ENCODE measurements around the gene UGT1A4. TPM values are rescaled to one million over a fixed set of nuclear protein-coding genes. Genes with fewer than 3 reads are reported as not detected.
"Not testable (repeated sequence)": the region's sequence is repeated elsewhere in the genome, so short reads cannot be mapped to it uniquely, and the experiment has no call there.

Gene UGT1A4
- total RNA-seq, 1 experiment from 2014 or later: not detected

- Histone ChIP-seq H3T11ph (ENCODE audit: low read length) (no peak within 1 kb of the TSS), H3K9ac (ENCODE audit: extremely low read depth, insufficient read length, low read length) (no peak within 1 kb of the TSS), H2AK5ac (ENCODE audit: insufficient read length, low read length) (no peak within 1 kb of the TSS), H3K27me3 (ENCODE audit: insufficient read depth, low read length) (no peaks in the 10 kb centered on the region), H4K5ac (ENCODE audit: insufficient read length, low read depth, low read length) (no peak within 1 kb of the TSS), H3K23me2 (ENCODE audit: insufficient read length, low read depth, low read length, poor library complexity, severe bottlenecking) (no peaks in the 10 kb centered on the region), H3K79me2 (ENCODE audit: insufficient read depth, low read length) (no peaks in the 10 kb centered on the region), H2BK120ac (ENCODE audit: low read depth, low read length, poor library complexity, severe bottlenecking) (no peak within 1 kb of the TSS), H3K56ac (ENCODE audit: insufficient read length, low read depth, low read length) (no peak within 1 kb of the TSS), H2BK20ac (ENCODE audit: low read depth, low read length, poor library complexity, severe bottlenecking) (no peak within 1 kb of the TSS), H3K4ac (ENCODE audit: low read depth, low read length) (no peak within 1 kb of the TSS), H2BK12ac (ENCODE audit: insufficient read length, low read depth, low read length) (no peak within 1 kb of the TSS), H4K20me1 (ENCODE audit: control insufficient read depth, insufficient read depth, insufficient read length) (no peaks in the 10 kb centered on the region), H3K9me3 (ENCODE audit: control insufficient read depth, low read depth, low read length) (no peaks in the 10 kb centered on the region), H2AFZ (ENCODE audit: low read length) (no peak within 1 kb of the TSS), H3K79me1 (ENCODE audit: insufficient read depth, low read depth, low read length, poor library complexity, severe bottlenecking) (no peaks in the 10 kb centered on the region), H3K4me1 (ENCODE audit: insufficient read depth, low read length) (no peaks in the 10 kb centered on the region), H2BK15ac (ENCODE audit: low read depth, low read length) (no peak within 1 kb of the TSS), H4K8ac (replicated peaks; ENCODE audit: insufficient read length, low read depth, low read length) (no peak within 1 kb of the TSS), H3K18ac (ENCODE audit: insufficient read length, low read depth, low read length) (no peak within 1 kb of the TSS), H4K91ac (ENCODE audit: insufficient read length, low read depth, low read length) (no peak within 1 kb of the TSS), H3K14ac (ENCODE audit: insufficient read depth, low read length) (no peak within 1 kb of the TSS), H3K23ac (ENCODE audit: insufficient read length, low read depth, low read length) (no peak within 1 kb of the TSS), H3K27ac (ENCODE audit: insufficient read length, low read depth, low read length) (no peak within 1 kb of the TSS), H3K4me2 (ENCODE audit: insufficient read depth, insufficient read length, low read length) (no peak within 1 kb of the TSS), H2BK5ac (ENCODE audit: insufficient read length, low read length) (no peak within 1 kb of the TSS)
- H3K27ac Mint-ChIP-seq: no peak within 1 kb of the TSS
- no peak for TF ChIP-seq CTCF (conservative IDR thresholded peaks at IDR 0.05)
- no peak within 1 kb of the TSS for H3K4me3 Mint-ChIP-seq
- DNase-seq: no peak
- H3K36me3 Mint-ChIP-seq (ENCODE audit: insufficient read depth in 1 of 3, low read depth in 3 of 3): peaks cover 0 to 2% (median 0%) of the 10 kb centered on the region in 3 experiments; a peak in 3 of 7 replicates
- peaks cover 31% of the 10 kb centered on the region for H3K27me3 Mint-ChIP-seq (ENCODE audit: low read depth)
- no CpG with 5 or more reads among the region's 8 CpGs for WGBS (ENCODE audit: extremely low coverage, insufficient read length, low lambda C conversion rate)
- H3K4me1 Mint-ChIP-seq: no peaks in the 10 kb centered on the region
- H3K9me3 Mint-ChIP-seq: peaks cover 15 to 40% of the 10 kb centered on the region in 2 experiments
Measured at GRCh38 chr2:233728723-233729301, 10.3 kb downstream of the UGT1A4 start, which contains the start of gene UGT1A3. Gene UGT1A3 (plus strand): TSS chr2:233729042. CDS start chr2:233729127, 85 bp downstream.

- not testable (repeated sequence) for DNase-seq; H3K56ac ChIP-seq (ENCODE audit: insufficient read length, low read depth, low read length); H2BK20ac ChIP-seq (ENCODE audit: low read depth, low read length, poor library complexity, severe bottlenecking); H3K9ac ChIP-seq (ENCODE audit: extremely low read depth, insufficient read length, low read length); H3K4me3 Mint-ChIP-seq; H3K14ac ChIP-seq (ENCODE audit: insufficient read depth, low read length); H3K4ac ChIP-seq (ENCODE audit: low read depth, low read length); H3K79me1 ChIP-seq (ENCODE audit: insufficient read depth, low read depth, low read length, poor library complexity, severe bottlenecking); H3K27ac ChIP-seq (ENCODE audit: insufficient read length, low read depth, low read length); H3K27me3 ChIP-seq (ENCODE audit: insufficient read depth, low read length); H3K4me1 ChIP-seq (ENCODE audit: insufficient read depth, low read length); H3K23ac ChIP-seq (ENCODE audit: insufficient read length, low read depth, low read length); H3K27me3 Mint-ChIP-seq (ENCODE audit: low read depth); H2AK5ac ChIP-seq (ENCODE audit: insufficient read length, low read length); H2AFZ ChIP-seq (ENCODE audit: low read length); H4K20me1 ChIP-seq (ENCODE audit: control insufficient read depth, insufficient read depth, insufficient read length); H3K27ac Mint-ChIP-seq; H4K91ac ChIP-seq (ENCODE audit: insufficient read length, low read depth, low read length); H3K79me2 ChIP-seq (ENCODE audit: insufficient read depth, low read length); H3K36me3 Mint-ChIP-seq (ENCODE audit: insufficient read depth in 1 of 3, low read depth in 3 of 3); H2BK5ac ChIP-seq (ENCODE audit: insufficient read length, low read length); H3K9me3 ChIP-seq (ENCODE audit: control insufficient read depth, low read depth, low read length); H3K23me2 ChIP-seq (ENCODE audit: insufficient read length, low read depth, low read length, poor library complexity, severe bottlenecking); H3K4me2 ChIP-seq (ENCODE audit: insufficient read depth, insufficient read length, low read length); H2BK120ac ChIP-seq (ENCODE audit: low read depth, low read length, poor library complexity, severe bottlenecking); H2BK12ac ChIP-seq (ENCODE audit: insufficient read length, low read depth, low read length); H4K5ac ChIP-seq (ENCODE audit: insufficient read length, low read depth, low read length); H4K8ac ChIP-seq (replicated peaks; ENCODE audit: insufficient read length, low read depth, low read length); H2BK15ac ChIP-seq (ENCODE audit: low read depth, low read length); H3K4me1 Mint-ChIP-seq; H3T11ph ChIP-seq (ENCODE audit: low read length); H3K18ac ChIP-seq (ENCODE audit: insufficient read length, low read depth, low read length)
- H3K9me3 Mint-ChIP-seq: peaks cover 11 to 16% of the 10 kb centered on the region in 2 experiments
- WGBS (ENCODE audit: extremely low coverage, insufficient read length, low lambda C conversion rate): no CpG with 5 or more reads among the region's 14 CpGs
Measured at GRCh38 chr2:233736868-233737653, 18.5 kb downstream of the UGT1A4 start.
